ENCODE measurements around the gene C11orf98. TPM values are rescaled to one million over a fixed set of nuclear protein-coding genes. Genes with fewer than 3 reads are reported as not detected.

The C11orf98 gene
- total RNA-seq, 1 experiment from 2014 or later: 115 TPM

- POLR2A ChIA-PET: interaction anchor here (0.6 to 4.5 kb wide), 2 partner anchors 16 to 75 kb away, joined by 3 to 43 read pairs; partner anchors contain the start of genes C11orf98, CSKMT and EEF1G
- Mint-ChIP-seq H3K27ac (ENCODE audit: unreplicated experiment) (no peak overlapping the region), H3K27me3 (ENCODE audit: insufficient read depth, unreplicated experiment) (no peaks in the 10 kb centered on the region), H3K4me1 (ENCODE audit: low read depth, unreplicated experiment) (peaks cover 7% of the 10 kb centered on the region), H3K9me3 (ENCODE audit: unreplicated experiment) (no peaks in the 10 kb centered on the region), H3K4me3 (ENCODE audit: unreplicated experiment) (no peak overlapping the region), H3K36me3 (ENCODE audit: insufficient read depth, unreplicated experiment) (peaks cover 62% of the 10 kb centered on the region)
- CTCF ChIA-PET: no interaction called here
- Histone ChIP-seq H3K27me3 (replicated peaks; ENCODE audit: control insufficient read depth, insufficient read depth, low read length) (no peaks in the 10 kb centered on the region), H3K36me3 (ENCODE audit: control insufficient read depth, insufficient read depth, low read length) (peaks cover 3% of the 10 kb centered on the region; the same call in 1 of the 2 replicates), H3K9me3 (no peaks in the 10 kb centered on the region), H3K4me3 (ENCODE audit: low read depth, low read length) (no peak overlapping the region), H3K4me1 (peaks cover 19% of the 10 kb centered on the region)
- no peak for DNase-seq
- TF ChIP-seq, protein P1, sequence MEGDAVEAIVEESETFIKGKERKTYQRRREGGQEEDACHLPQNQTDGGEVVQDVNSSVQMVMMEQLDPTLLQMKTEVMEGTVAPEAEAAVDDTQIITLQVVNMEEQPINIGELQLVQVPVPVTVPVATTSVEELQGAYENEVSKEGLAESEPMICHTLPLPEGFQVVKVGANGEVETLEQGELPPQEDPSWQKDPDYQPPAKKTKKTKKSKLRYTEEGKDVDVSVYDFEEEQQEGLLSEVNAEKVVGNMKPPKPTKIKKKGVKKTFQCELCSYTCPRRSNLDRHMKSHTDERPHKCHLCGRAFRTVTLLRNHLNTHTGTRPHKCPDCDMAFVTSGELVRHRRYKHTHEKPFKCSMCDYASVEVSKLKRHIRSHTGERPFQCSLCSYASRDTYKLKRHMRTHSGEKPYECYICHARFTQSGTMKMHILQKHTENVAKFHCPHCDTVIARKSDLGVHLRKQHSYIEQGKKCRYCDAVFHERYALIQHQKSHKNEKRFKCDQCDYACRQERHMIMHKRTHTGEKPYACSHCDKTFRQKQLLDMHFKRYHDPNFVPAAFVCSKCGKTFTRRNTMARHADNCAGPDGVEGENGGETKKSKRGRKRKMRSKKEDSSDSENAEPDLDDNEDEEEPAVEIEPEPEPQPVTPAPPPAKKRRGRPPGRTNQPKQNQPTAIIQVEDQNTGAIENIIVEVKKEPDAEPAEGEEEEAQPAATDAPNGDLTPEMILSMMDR (IDR thresholded peaks at IDR 0.05; ENCODE audit: insufficient read depth in 1 of 2, low read depth in 1 of 2, low read length in 1 of 2, severe bottlenecking in 1 of 2, unreplicated experiment in 1 of 2): no peak
- intact Hi-C loops (cut with micrococcal nuclease; ENCODE audit: unreplicated experiment): loop anchor here (5.0 kb wide), 1 partner anchor 37 kb away; the partner anchor contains the start of genes EML3 and ROM1
- no TSS peak for BruUV-seq (replicated peaks)
Observed at GRCh38 chr11:62648967-62649364, 16.0 kb downstream of the C11orf98 start.

GRCh38 chr11:62648185-62648966, 16.6 kb downstream of the C11orf98 start:
- Mint-ChIP-seq H3K4me3 (ENCODE audit: unreplicated experiment) (no peak overlapping the region), H3K27ac (ENCODE audit: unreplicated experiment) (no peak overlapping the region), H3K36me3 (ENCODE audit: insufficient read depth, unreplicated experiment) (peaks cover 61% of the 10 kb centered on the region), H3K4me1 (ENCODE audit: low read depth, unreplicated experiment) (peaks cover 7% of the 10 kb centered on the region), H3K27me3 (ENCODE audit: insufficient read depth, unreplicated experiment) (no peaks in the 10 kb centered on the region), H3K9me3 (ENCODE audit: unreplicated experiment) (no peaks in the 10 kb centered on the region)
- no peak for DNase-seq
- H3K9me3 ChIP-seq: no peaks in the 10 kb centered on the region
- H3K4me1 ChIP-seq: peaks cover 19% of the 10 kb centered on the region
- intact Hi-C loops (cut with micrococcal nuclease; ENCODE audit: unreplicated experiment): loop anchor here (5.0 kb wide), 1 partner anchor 36 kb away; the partner anchor contains the start of genes EML3 and ROM1
- H3K36me3 ChIP-seq (ENCODE audit: control insufficient read depth, insufficient read depth, low read length): peaks cover 5% of the 10 kb centered on the region; the same call in 1 of the 2 replicates
- BruUV-seq (replicated peaks): no TSS peak
- ChIA-PET CTCF (no interaction called here), POLR2A (interaction anchor here (0.6 to 4.5 kb wide), 2 partner anchors 17 to 75 kb away, joined by 3 to 43 read pairs; partner anchors contain the start of genes C11orf98, CSKMT and EEF1G)
- no peaks in the 10 kb centered on the region for H3K27me3 ChIP-seq (replicated peaks; ENCODE audit: control insufficient read depth, insufficient read depth, low read length)
- TF ChIP-seq, protein P1 (IDR thresholded peaks at IDR 0.05; ENCODE audit: insufficient read depth in 1 of 2, low read depth in 1 of 2, low read length in 1 of 2, severe bottlenecking in 1 of 2, unreplicated experiment in 1 of 2): no peak
- no peak overlapping the region for H3K4me3 ChIP-seq (ENCODE audit: low read depth, low read length)

DNA sequence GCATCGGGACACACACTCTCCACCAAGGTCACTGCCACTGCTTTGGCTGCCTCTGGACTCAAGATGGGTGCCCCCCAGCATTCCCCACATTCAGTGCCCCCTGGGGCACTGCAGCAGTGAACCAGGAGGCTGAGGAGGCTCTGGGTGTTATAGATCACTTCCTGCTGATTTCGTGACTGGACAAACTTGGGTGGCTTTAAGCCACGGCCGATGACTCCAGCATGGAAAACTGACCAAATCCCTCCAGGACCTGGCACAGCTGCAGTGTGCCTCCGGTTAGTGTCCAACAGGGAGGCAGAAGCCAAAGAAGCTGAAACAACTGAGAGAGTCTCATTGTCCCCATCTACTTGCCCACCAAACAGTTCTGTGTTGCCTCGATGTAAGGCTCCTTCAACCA, 17.4 kb downstream of the C11orf98 start:
- no peaks in the 10 kb centered on the region for H3K27me3 ChIP-seq (replicated peaks; ENCODE audit: control insufficient read depth, insufficient read depth, low read length)
- TF ChIP-seq, protein P1 (IDR thresholded peaks at IDR 0.05; ENCODE audit: insufficient read depth in 1 of 2, low read depth in 1 of 2, low read length in 1 of 2, severe bottlenecking in 1 of 2, unreplicated experiment in 1 of 2): no peak
- POLR2A ChIA-PET: interaction anchor here (4.5 kb wide), 1 partner anchor 17 kb away, joined by 43 read pairs; the partner anchor contains the start of genes C11orf98 and CSKMT
- CTCF ChIA-PET: no interaction called here
- no peak for DNase-seq
- peaks cover 5% of the 10 kb centered on the region for H3K36me3 ChIP-seq (ENCODE audit: control insufficient read depth, insufficient read depth, low read length)
- H3K4me3 Mint-ChIP-seq (ENCODE audit: unreplicated experiment): no peak overlapping the region
- no peaks in the 10 kb centered on the region for H3K9me3 ChIP-seq
- no peaks in the 10 kb centered on the region for H3K9me3 Mint-ChIP-seq (ENCODE audit: unreplicated experiment)
- peaks cover 6% of the 10 kb centered on the region for H3K4me1 Mint-ChIP-seq (ENCODE audit: low read depth, unreplicated experiment)
- no peak overlapping the region for H3K4me3 ChIP-seq (ENCODE audit: low read depth, low read length)
- H3K36me3 Mint-ChIP-seq (ENCODE audit: insufficient read depth, unreplicated experiment): peaks cover 59% of the 10 kb centered on the region
- intact Hi-C loops (cut with micrococcal nuclease; ENCODE audit: unreplicated experiment): loop anchor here (2.0 to 5.0 kb wide), 3 partner anchors 17 to 57 kb away; partner anchors contain the start of genes C11orf98, CSKMT, EML3 and ROM1
- H3K27ac Mint-ChIP-seq (ENCODE audit: unreplicated experiment): peak overlapping the region; percentile 39
- H3K27me3 Mint-ChIP-seq (ENCODE audit: insufficient read depth, unreplicated experiment): no peaks in the 10 kb centered on the region
- no TSS peak for BruUV-seq (replicated peaks)
- peaks cover 19% of the 10 kb centered on the region for H3K4me1 ChIP-seq

All from Caco-2 (cell line).